Gastrocnemius medialis (tissue), 4 donors: ENCODE measurements around the gene CLIP3.
A peak's percentile ranks its signal among the peaks of the same experiment; 100 is the strongest.

Experiments used
- CTCF ChIP-seq, 5 experiments: fragments of 450-650 bp in 3 of 5; fragments of 200-600 bp in 2 of 5; sonication (generic) in 2 of 5; IDR thresholded peaks in 4 of 5; conservative IDR thresholded peaks in 1 of 5; 1 replicate in 4 of 5; 2 replicates in 1 of 5; pipeline ENCODE4 v1.5.1; 2016 to 2019; ENCODE audit warnings: antibody characterized with exemption in 5 of 5, mild to moderate bottlenecking in 3 of 5, moderate library complexity in 3 of 5
- POLR2A ChIP-seq, 2 donors: fragments of 450-650 bp; IDR thresholded peaks; one replicate each; pipeline ENCODE4 v1.6.1; 2017; ENCODE audit warnings: antibody characterized with exemption in 2 of 2, mild to moderate bottlenecking in 2 of 2, moderate library complexity in 2 of 2

GRCh38 chr19:35995048-35995993 lies 37.4 kb downstream of the CLIP3 start, which contains the start of gene SDHAF1:
- TF ChIP-seq CTCF (IDR thresholded peaks at IDR 0.05 in 4 of 5, conservative IDR thresholded peaks at IDR 0.05 in 1 of 5) (no peak), POLR2A (IDR thresholded peaks at IDR 0.05) (peak in 1 of 2 donors; percentile 73)
